HG03354 (cell line): ENCODE measurements around the gene YIPF3.
"Not testable (repeated sequence)": the region's sequence is repeated elsewhere in the genome, so short reads cannot be mapped to it uniquely, and the experiment has no call there.

Experiments used
- ATAC-seq: cut with Tn5 transposase; IDR thresholded peaks from one replicate; pipeline ENCODE4 v1.9.1; 2021; ENCODE audit warnings: mild to moderate bottlenecking; ENCODE audit not compliant: unreplicated experiment, poor library complexity, severe bottlenecking

The YIPF3 gene

DNA sequence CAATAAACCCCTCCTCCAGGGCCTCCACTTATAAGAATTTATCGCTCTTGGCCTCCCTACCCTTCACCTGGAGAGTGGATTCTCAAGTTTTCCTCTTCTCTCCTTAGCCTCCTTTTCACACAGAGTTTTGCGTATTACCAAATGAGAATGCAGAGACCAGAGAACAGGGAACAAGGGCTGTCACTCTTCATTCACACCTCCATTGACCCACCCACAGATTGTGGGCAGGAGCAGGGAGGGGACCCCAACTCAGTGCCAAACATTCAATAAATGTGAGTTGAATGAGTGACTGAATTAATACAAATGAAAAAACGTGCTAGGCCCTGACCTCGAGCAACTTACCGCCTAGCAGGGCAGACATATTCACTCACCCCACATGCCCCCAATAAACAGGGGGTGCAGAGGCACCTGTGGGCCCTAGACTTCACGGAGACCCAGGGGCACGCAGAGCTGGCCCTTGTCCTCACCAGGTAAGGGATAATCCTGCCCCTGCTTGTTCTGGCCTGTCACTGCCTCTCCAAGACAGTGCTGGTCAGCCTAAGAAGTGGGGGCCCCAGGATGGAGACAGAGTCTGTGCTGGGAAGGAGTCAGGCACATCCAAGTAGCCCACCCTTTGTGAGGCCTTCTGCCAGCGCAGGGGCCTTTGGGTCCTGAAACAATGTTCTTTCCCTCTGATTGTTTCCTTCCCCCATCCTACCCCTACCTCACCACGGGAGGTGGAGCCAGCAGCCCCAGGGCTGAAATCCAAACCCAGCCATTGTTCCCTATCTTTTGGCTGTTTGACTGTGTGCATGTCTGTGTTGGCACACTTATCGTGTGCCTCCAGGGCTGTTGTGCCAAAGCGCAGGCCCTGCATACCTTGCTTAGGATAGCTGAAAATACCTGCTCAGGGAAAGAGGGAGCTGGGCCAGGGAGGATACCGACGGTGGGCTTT is 47.7 kb downstream of the YIPF3 start:
- no peak for ATAC-seq

DNA sequence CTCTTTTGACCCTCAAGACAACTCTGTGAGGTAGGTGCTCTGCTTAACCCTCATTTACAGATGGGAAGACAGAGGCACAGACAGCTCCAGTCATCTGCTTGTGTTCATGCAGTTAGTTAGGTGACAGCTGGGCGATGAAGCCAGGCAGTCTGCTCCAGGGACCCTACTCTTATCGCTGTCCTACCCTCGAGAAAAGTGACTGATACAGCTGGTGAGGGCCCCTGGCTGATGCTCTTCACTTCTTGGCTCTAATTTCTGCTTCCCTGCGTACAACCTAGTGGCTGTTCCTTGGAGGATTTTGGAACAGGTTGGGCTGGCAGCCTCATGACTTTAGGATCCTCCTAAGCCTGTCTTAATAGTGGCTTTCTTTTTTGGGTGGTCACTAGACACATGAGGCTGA is 48.5 kb downstream of the YIPF3 start:
- ATAC-seq = no peak

DNA sequence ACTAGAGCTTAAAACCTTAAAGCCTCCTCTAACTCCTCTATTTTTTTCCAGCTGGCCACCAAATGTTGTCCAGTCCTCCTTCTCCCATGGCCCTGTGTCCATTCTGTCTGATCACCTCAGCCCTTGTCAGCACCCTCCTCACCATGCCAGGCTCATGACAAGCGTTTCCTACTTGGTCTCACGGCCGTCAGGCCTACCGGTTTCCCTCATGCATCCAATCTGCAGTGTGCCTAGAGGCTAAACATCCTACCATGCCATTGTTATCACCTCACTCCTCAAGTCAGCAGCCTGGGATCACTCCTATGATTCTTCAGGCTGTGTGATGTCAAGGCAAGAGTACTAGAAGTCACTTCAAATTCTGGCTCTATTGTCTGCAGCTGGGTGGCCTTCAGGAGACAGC is 49.0 kb downstream of the YIPF3 start:
- no peak for ATAC-seq

DNA sequence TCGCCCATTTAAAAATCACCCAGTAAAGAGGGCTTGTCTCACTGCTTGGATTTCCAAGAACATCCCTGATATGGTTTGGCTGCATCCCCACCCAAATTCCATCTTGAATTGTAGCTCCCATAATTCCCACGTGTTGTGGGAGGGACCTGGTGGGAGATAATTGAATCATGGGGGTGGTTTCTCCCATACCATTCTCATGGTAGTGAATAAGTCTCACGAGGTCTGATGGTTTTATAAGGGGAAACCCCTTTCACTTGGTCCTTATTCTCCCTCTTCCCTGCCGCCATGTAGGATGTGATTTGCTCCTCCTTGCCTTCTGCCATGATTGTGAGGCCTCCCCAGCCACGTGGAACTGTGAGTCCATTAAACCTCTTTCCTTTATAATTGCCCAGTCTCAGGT is 49.5 kb downstream of the YIPF3 start:
- not testable (repeated sequence) for ATAC-seq

DNA sequence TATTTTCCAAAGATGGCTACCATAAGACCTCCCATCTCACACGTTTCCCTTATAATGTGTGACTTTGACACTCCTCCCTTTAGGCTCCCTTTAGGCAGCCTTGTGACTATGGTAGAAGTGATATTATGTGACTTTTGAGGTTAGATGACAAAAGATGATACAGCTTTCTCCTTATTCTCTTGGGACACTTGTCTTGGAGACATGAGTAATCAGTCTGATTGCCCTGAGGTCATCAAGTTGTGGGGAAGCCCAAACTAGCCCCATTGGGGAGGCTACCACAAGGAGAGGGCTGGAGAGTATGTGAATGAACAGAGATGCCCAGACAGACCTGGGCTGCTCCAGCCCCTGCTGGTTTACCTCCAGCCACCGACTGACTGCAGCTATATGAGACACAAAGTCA is 50.8 kb downstream of the YIPF3 start:
- no peak for ATAC-seq

DNA sequence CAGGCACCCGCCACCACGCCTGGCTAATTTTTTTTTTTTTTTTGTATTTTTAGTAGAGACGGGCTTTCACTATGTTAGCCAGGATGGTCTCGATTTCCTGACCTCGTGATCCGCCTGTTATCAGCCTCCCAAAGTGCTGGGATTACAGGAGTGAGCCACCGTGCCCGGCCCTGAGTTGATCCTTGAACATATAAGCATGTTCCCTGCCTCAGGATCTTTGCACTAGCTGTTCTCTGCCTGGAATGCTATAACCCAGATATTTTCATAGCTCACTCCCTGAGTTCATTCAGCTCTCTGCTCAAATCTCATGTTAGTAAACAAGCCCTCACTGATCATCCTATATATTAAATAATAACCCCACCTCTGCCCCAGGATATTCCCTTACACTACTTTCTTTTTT is 52.4 kb downstream of the YIPF3 start:
- no peak for ATAC-seq

DNA sequence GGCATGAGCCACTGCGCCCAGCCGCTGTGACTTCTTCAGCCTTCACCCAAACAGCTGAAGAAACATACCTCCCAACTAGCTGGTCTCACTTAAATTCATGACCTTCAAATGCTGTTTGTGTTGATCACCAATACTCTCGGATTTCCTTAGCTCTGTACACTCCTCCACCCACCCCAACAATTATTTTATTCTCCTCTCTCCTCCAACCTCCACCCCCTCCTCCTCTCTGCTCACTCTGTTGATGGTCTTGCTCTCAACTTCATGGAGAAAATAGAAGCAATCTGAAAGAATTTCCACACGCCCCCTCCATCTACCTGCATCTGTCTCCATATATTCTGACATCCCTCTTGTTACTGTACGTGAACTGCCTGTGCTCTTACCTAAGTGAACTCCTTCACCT is 54.8 kb downstream of the YIPF3 start:
- ATAC-seq = no peak
